WTC11 (cell line): ENCODE results near the gene MARS1.

Source experiments
- CTCF ChIP-seq: fragments of 200-600 bp; IDR thresholded peaks from 2 replicates; pipeline ENCODE4 v1.8.0; 2022; ENCODE audit warnings: antibody characterized with exemption
- TP53 ChIP-seq: sonication (generic); formaldehyde crosslinking; IDR thresholded peaks from 2 replicates; pipeline ENCODE4 v1.8.1; 2023; ENCODE audit warnings: mild to moderate bottlenecking, missing genetic modification reagents
- TF ChIP-seq, protein P1 (sequence below): sonication (generic); formaldehyde crosslinking; conservative IDR thresholded peaks from 2 replicates; pipeline ENCODE4 v1.8.1; 2023; ENCODE audit warnings: mild to moderate bottlenecking, low read depth, missing genetic modification reagents, moderate library complexity
- TF ChIP-seq, protein P2 (sequence below): sonication (generic); formaldehyde crosslinking; IDR thresholded peaks from 2 replicates; pipeline ENCODE4 v1.8.1; 2022; ENCODE audit warnings: missing genetic modification reagents, borderline replicate concordance

DNA sequence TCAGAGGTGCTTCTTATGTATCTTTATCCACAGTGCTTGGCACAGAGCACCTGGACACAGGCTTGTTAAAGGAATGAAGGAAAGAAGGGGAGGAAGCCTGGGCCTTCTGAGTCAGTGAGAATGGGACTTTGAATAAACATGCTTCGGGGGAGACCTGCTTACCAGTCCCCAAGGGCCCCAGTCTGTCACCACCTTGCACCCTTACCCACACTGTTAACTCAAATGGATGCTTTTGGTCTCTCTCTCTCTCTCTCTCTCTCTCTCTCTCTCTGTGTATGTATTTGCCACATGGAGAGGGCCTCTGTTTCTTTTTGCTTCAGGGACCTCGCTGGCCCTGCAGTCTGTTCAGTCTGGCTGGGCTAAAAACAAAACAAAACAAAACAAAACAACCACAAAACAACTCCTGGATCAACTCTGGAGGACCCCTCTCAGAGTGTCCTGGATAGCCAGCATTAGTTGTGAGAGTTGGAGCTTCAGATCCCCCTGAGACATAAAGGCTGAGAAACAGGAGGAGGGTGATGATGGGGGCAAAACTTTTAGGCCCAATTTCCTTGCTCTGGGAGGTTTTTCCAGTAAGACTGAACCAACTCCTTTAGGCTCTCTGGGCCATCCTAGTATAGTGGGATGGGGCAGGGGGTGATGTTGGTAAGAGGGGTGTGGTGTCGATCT is 63.9 kb downstream of the MARS1 start:
- no peak for TF ChIP-seq TP53 (CRISPR knock-in tag)
- no peak for TF ChIP-seq CTCF
- TF ChIP-seq, protein P1, sequence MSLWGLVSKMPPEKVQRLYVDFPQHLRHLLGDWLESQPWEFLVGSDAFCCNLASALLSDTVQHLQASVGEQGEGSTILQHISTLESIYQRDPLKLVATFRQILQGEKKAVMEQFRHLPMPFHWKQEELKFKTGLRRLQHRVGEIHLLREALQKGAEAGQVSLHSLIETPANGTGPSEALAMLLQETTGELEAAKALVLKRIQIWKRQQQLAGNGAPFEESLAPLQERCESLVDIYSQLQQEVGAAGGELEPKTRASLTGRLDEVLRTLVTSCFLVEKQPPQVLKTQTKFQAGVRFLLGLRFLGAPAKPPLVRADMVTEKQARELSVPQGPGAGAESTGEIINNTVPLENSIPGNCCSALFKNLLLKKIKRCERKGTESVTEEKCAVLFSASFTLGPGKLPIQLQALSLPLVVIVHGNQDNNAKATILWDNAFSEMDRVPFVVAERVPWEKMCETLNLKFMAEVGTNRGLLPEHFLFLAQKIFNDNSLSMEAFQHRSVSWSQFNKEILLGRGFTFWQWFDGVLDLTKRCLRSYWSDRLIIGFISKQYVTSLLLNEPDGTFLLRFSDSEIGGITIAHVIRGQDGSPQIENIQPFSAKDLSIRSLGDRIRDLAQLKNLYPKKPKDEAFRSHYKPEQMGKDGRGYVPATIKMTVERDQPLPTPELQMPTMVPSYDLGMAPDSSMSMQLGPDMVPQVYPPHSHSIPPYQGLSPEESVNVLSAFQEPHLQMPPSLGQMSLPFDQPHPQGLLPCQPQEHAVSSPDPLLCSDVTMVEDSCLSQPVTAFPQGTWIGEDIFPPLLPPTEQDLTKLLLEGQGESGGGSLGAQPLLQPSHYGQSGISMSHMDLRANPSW (CRISPR knock-in tag): no peak
- TF ChIP-seq, protein P2, sequence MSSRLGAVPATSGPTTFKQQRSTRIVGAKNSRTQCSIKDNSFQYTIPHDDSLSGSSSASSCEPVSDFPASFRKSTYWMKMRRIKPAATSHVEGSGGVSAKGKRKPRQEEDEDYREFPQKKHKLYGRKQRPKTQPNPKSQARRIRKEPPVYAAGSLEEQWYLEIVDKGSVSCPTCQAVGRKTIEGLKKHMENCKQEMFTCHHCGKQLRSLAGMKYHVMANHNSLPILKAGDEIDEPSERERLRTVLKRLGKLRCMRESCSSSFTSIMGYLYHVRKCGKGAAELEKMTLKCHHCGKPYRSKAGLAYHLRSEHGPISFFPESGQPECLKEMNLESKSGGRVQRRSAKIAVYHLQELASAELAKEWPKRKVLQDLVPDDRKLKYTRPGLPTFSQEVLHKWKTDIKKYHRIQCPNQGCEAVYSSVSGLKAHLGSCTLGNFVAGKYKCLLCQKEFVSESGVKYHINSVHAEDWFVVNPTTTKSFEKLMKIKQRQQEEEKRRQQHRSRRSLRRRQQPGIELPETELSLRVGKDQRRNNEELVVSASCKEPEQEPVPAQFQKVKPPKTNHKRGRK (CRISPR knock-in tag): no peak
